Astrocyte (in vitro differentiated cells and primary cell): ENCODE measurements around the gene CIC. TPM values are rescaled to one million over a fixed set of nuclear protein-coding genes. Genes with fewer than 3 reads are reported as not detected.
"Not testable (repeated sequence)": the region's sequence is repeated elsewhere in the genome, so short reads cannot be mapped to it uniquely, and the experiment has no call there.

Experiments used
- DNase-seq: peaks from one replicate; pipeline ENCODE4 v3.0.0-alpha.2; 2010; ENCODE audit warnings: low read depth
- FAIRE-seq: peaks from 2 replicates; lab custom pipeline; 2011; peaks lifted over from hg19 to GRCh38; lab: Jason Lieb, UNC
- H2AFZ ChIP-seq: 2 replicates; pipeline ENCODE4 v1.6.0; 2012; ENCODE audit warnings: low read depth, low read length, inconsistent platforms
- H3K27ac ChIP-seq: 2 replicates; pipeline ENCODE4 v1.5.1; 2011; ENCODE audit warnings: low read depth, low read length, inconsistent platforms
- H3K27me3 ChIP-seq: 2 replicates; pipeline ENCODE4 v1.6.0; 2011; ENCODE audit warnings: low read length, inconsistent platforms; ENCODE audit not compliant: insufficient read depth
- H3K36me3 ChIP-seq: 2 replicates; pipeline ENCODE4 v1.5.1; 2011; ENCODE audit warnings: low read length, inconsistent platforms; ENCODE audit not compliant: insufficient read depth
- H3K4me1 ChIP-seq: 2 replicates; pipeline ENCODE4 v1.5.1; 2011; ENCODE audit warnings: low read length, inconsistent platforms; ENCODE audit not compliant: insufficient read depth
- H3K4me2 ChIP-seq: 2 replicates; pipeline ENCODE4 v1.6.0; 2012; ENCODE audit warnings: low read length, inconsistent platforms
- H3K4me3 ChIP-seq: 2 replicates; pipeline ENCODE4 v1.5.1; 2011; ENCODE audit warnings: low read depth, mild to moderate bottlenecking, low read length, inconsistent platforms; ENCODE audit not compliant: insufficient read depth
- H3K79me2 ChIP-seq: 2 replicates; pipeline ENCODE4 v1.6.0; 2012; ENCODE audit warnings: mild to moderate bottlenecking, low read length, inconsistent platforms; ENCODE audit not compliant: insufficient read depth
- H3K9ac ChIP-seq: 2 replicates; pipeline ENCODE4 v1.6.0; 2012; ENCODE audit warnings: mild to moderate bottlenecking, low read length, inconsistent platforms
- H3K9me3 ChIP-seq: 2 replicates; pipeline ENCODE4 v1.5.1; 2012; ENCODE audit warnings: low read depth, mild to moderate bottlenecking, low read length, inconsistent platforms; ENCODE audit not compliant: insufficient read depth
- H4K20me1 ChIP-seq: 2 replicates; pipeline ENCODE4 v1.6.0; 2012; ENCODE audit warnings: low read length, inconsistent platforms; ENCODE audit not compliant: insufficient read depth
- H3K27ac Mint-ChIP-seq: one replicate; pipeline ENCODE4 v1.8.0; 2021; ENCODE audit warnings: mild to moderate bottlenecking, mixed read lengths; ENCODE audit not compliant: unreplicated experiment
- H3K27me3 Mint-ChIP-seq: one replicate; pipeline ENCODE4 v1.8.0; 2021; ENCODE audit warnings: low read depth, mixed read lengths; ENCODE audit not compliant: unreplicated experiment
- H3K36me3 Mint-ChIP-seq: one replicate; pipeline ENCODE4 v1.8.0; 2021; ENCODE audit warnings: low read depth, mixed read lengths; ENCODE audit not compliant: unreplicated experiment
- H3K4me1 Mint-ChIP-seq: one replicate; pipeline ENCODE4 v1.8.0; 2021; ENCODE audit warnings: low read depth, mixed read lengths; ENCODE audit not compliant: unreplicated experiment
- H3K4me3 Mint-ChIP-seq: one replicate; pipeline ENCODE4 v1.8.0; 2021; ENCODE audit warnings: mild to moderate bottlenecking, moderate library complexity, mixed read lengths; ENCODE audit not compliant: unreplicated experiment
- H3K9me3 Mint-ChIP-seq: one replicate; pipeline ENCODE4 v1.8.0; 2021; ENCODE audit warnings: mild to moderate bottlenecking, mixed read lengths; ENCODE audit not compliant: unreplicated experiment
- EZH2 ChIP-seq: IDR thresholded peaks from 2 replicates; pipeline ENCODE4 v1.6.1; 2012; ENCODE audit warnings: mild to moderate bottlenecking, low read length, inconsistent platforms; ENCODE audit not compliant: insufficient read depth
- total RNA-seq: library from RNA; stranded (reverse); gene quantifications from 2 replicates; pipeline ENCODE4 v1.2.1, GENCODE V29; 2021
- TF ChIP-seq, protein P1 (sequence below): IDR thresholded peaks from 2 replicates; pipeline ENCODE4 v1.5.1; 2011; ENCODE audit warnings: low read depth, mild to moderate bottlenecking, inconsistent platforms, low read length, moderate library complexity; ENCODE audit not compliant: insufficient read depth

The CIC gene
- total RNA-seq, 1 donor from 2014 or later = 78.5 TPM

DNA sequence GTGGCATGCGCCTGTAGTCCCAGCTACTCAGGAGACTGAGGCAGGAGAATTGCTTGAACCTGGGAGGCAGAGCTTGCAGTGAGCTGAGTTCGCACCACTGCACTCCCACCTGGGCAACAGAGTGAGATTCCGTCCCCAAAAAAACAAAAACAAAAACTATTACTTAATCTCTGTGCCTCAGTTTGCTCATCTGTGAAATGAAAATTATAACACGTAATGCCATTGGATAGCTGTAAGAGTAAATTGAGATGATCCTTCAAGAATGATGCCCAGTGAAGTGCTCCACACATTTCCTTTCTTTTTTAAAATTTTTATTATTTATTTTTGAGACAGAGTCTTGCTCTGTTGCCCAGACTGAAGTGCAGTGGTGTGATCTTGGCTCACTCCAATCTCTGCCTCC lies 70.9 kb downstream of the CIC start:
- not testable (repeated sequence) for H2AFZ ChIP-seq, H3K9me3 Mint-ChIP-seq, H3K4me1 ChIP-seq, H3K4me3 Mint-ChIP-seq, H3K27me3 ChIP-seq, H3K36me3 ChIP-seq, H3K9me3 ChIP-seq, H3K27ac Mint-ChIP-seq, H3K4me2 ChIP-seq, H3K79me2 ChIP-seq, H3K9ac ChIP-seq, FAIRE-seq, H3K27me3 Mint-ChIP-seq, H3K4me1 Mint-ChIP-seq, H3K27ac ChIP-seq, H3K4me3 ChIP-seq, H3K36me3 Mint-ChIP-seq, H4K20me1 ChIP-seq, DNase-seq

DNA sequence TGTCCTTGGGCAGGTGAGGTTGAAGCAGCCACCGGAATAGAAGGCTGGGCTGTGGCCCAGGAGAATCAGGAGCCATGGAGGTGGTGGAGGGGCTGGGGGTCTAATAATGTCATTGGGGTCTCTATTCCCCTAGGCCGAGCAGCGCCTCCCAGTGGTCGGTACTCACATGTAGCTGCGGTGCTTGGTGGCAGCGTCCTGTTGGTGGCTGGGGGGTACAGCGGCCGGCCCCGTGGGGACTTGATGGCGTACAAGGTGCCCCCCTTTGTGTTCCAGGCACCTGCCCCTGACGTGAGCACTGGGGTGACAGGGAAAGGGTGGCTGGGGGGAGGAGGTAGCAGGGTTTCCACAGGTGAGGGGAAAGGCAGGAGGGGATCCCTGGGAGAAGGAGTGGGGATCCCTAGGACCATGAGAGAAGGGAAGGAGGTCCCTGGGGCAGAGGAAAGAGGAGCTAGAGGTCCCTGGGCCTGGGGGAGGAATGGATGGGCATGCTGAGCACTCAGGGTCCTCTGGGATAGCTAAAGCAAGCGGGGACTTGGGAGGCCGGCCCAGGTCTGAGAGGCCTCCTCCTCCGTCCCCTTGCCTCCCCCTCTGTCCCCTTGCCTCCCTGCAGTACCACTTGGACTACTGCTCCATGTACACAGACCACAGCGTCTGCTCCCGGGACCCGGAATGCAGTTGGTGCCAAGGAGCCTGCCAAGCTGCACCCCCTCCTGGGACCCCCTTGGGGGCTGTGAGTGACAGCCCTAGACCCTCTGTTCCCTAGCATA lies 74.5 kb downstream of the CIC start:
- Mint-ChIP-seq H3K27me3 (no peaks in the 10 kb centered on the region), H3K4me1 (no peaks in the 10 kb centered on the region), H3K36me3 (peaks cover 14% of the 10 kb centered on the region), H3K4me3 (no peak overlapping the region), H3K27ac (no peak overlapping the region), H3K9me3 (no peaks in the 10 kb centered on the region)
- no peaks in the 10 kb centered on the region for H3K9me3 ChIP-seq
- no peak overlapping the region for H2AFZ ChIP-seq
- H3K4me2 ChIP-seq = no peak overlapping the region
- no peaks in the 10 kb centered on the region for H3K4me1 ChIP-seq
- H3K36me3 ChIP-seq = peaks cover 2% of the 10 kb centered on the region
- no peak for DNase-seq
- no peak overlapping the region for H3K27ac ChIP-seq
- no peaks in the 10 kb centered on the region for H3K79me2 ChIP-seq
- H3K9ac ChIP-seq = no peak overlapping the region
- TF ChIP-seq EZH2 = no peak
- TF ChIP-seq, protein P1, sequence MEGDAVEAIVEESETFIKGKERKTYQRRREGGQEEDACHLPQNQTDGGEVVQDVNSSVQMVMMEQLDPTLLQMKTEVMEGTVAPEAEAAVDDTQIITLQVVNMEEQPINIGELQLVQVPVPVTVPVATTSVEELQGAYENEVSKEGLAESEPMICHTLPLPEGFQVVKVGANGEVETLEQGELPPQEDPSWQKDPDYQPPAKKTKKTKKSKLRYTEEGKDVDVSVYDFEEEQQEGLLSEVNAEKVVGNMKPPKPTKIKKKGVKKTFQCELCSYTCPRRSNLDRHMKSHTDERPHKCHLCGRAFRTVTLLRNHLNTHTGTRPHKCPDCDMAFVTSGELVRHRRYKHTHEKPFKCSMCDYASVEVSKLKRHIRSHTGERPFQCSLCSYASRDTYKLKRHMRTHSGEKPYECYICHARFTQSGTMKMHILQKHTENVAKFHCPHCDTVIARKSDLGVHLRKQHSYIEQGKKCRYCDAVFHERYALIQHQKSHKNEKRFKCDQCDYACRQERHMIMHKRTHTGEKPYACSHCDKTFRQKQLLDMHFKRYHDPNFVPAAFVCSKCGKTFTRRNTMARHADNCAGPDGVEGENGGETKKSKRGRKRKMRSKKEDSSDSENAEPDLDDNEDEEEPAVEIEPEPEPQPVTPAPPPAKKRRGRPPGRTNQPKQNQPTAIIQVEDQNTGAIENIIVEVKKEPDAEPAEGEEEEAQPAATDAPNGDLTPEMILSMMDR = no peak
- H4K20me1 ChIP-seq = peaks cover 2% of the 10 kb centered on the region
- FAIRE-seq = no peak
- no peaks in the 10 kb centered on the region for H3K27me3 ChIP-seq
- no peak overlapping the region for H3K4me3 ChIP-seq

DNA sequence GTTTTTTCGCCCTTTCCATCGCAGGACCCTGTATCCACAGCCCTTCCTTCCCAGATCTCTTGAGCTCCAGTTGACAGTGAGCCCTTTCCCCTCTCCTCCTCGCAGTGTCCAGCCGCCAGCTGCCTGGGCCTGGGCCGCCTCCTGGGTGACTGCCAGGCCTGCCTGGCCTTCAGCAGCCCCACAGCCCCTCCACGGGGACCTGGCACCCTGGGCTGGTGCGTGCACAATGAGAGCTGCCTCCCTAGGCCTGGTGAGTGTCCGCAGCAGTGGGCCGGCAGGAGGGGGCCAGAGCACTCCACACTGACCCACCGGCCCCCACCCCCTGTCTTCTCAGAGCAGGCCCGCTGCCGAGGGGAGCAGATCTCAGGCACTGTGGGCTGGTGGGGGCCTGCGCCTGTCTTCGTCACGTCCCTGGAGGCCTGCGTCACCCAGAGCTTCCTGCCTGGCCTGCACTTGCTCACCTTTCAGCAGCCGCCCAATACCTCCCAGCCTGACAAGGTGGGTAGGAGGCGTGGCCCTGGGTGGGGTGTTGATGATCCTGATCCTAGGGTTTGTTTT lies 75.4 kb downstream of the CIC start:
- TF ChIP-seq, protein P1 = no peak
- H3K4me3 Mint-ChIP-seq = no peak overlapping the region
- Histone ChIP-seq H3K27me3 (no peaks in the 10 kb centered on the region), H3K4me2 (no peak overlapping the region), H3K9me3 (no peaks in the 10 kb centered on the region), H3K36me3 (peaks cover 2% of the 10 kb centered on the region), H3K9ac (no peak overlapping the region), H4K20me1 (peaks cover 2% of the 10 kb centered on the region), H3K27ac (no peak overlapping the region), H3K4me3 (no peak overlapping the region), H2AFZ (no peak overlapping the region), H3K4me1 (no peaks in the 10 kb centered on the region), H3K79me2 (no peaks in the 10 kb centered on the region)
- H3K36me3 Mint-ChIP-seq = peaks cover 16% of the 10 kb centered on the region
- no peak overlapping the region for H3K27ac Mint-ChIP-seq
- FAIRE-seq = no peak
- no peaks in the 10 kb centered on the region for H3K27me3 Mint-ChIP-seq
- no peaks in the 10 kb centered on the region for H3K9me3 Mint-ChIP-seq
- H3K4me1 Mint-ChIP-seq = no peaks in the 10 kb centered on the region
- no peak for DNase-seq

Other genes with a start within 250 kb of the CIC start
- 9.2 and 12.1 TPM in 2 replicates for gene GRIK5, start 199.0 kb upstream of the CIC start, total RNA-seq
- 20.0 and 20.2 TPM in 2 replicates for gene ZNF574, start 193.1 kb upstream of the CIC start, total RNA-seq
- 7.7 and 8.3 TPM in 2 replicates for gene POU2F2, start 136.8 kb upstream of the CIC start, total RNA-seq
- 24.4 and 26.1 TPM in 2 replicates for gene DEDD2, start 51.6 kb upstream of the CIC start, total RNA-seq
- gene ZNF526, start 48.9 kb upstream of the CIC start, total RNA-seq = 20.2 and 21.6 TPM in 2 replicates
- gene GSK3A, start 26.6 kb upstream of the CIC start, total RNA-seq = 49.5 and 50.3 TPM in 2 replicates
- gene ERF, start 14.1 kb upstream of the CIC start, total RNA-seq = 108 TPM in 2 replicates
- 1.3 and 1.4 TPM in 2 replicates for gene PRR19, start 32.9 kb downstream of the CIC start, total RNA-seq
- 44.1 and 51.8 TPM in 2 replicates for gene PAFAH1B3, start 33.4 kb downstream of the CIC start, total RNA-seq
- 0.70 TPM in 1 of 2 replicates, not detected in the other for gene TMEM145, start 44.1 kb downstream of the CIC start, total RNA-seq
- gene MEGF8, start 56.4 kb downstream of the CIC start, total RNA-seq = 42.0 and 45.7 TPM in 2 replicates
- 0.61 and 2.5 TPM in 2 replicates for gene CNFN, start 121.0 kb downstream of the CIC start, total RNA-seq
- 1.3 and 2.0 TPM in 2 replicates for gene LIPE, start 158.1 kb downstream of the CIC start, total RNA-seq
- not detected in 2 replicates for gene CXCL17, start 173.7 kb downstream of the CIC start, total RNA-seq